WTC11 (cell line): ENCODE data around the gene C18orf32. TPM values are rescaled to one million over a fixed set of nuclear protein-coding genes. Genes with fewer than 3 reads are reported as not detected.

Experiments
- ATAC-seq: fragments of 200-7000 bp; cut with Tn5 transposase; 2 replicates; pipeline ENCODE4 v1.10.0; 2021; ENCODE audit warnings: mild to moderate bottlenecking, moderate library complexity
- CTCF ChIA-PET: fragments of 300-600 bp; sonication (Branson Sonifier 250); formaldehyde crosslinking; loops from one replicate; lab custom pipeline; 2021; ENCODE audit warnings: antibody characterized with exemption; lab: Charles Lee
- POLR2A ChIA-PET: fragments of 350-600 bp; sonication (Branson Sonifier 250); formaldehyde crosslinking; loops from one replicate; lab custom pipeline; 2021; ENCODE audit warnings: antibody characterized with exemption; lab: Charles Lee
- DNase-seq: peaks from one replicate; pipeline ENCODE4 v3.0.0; 2021; ENCODE audit warnings: low spot score
- H3K27ac Mint-ChIP-seq: 2 replicates; pipeline ENCODE4 v1.8.0; 2021; ENCODE audit warnings: mixed read lengths
- H3K27me3 Mint-ChIP-seq: 2 replicates; pipeline ENCODE4 v1.8.0; 2021; ENCODE audit warnings: low read depth, mild to moderate bottlenecking, moderate library complexity, mixed read lengths
- H3K36me3 Mint-ChIP-seq: 2 replicates; pipeline ENCODE4 v1.8.0; 2021; ENCODE audit warnings: mixed read lengths
- H3K4me1 Mint-ChIP-seq: 2 replicates; pipeline ENCODE4 v1.8.0; 2022; ENCODE audit warnings: mixed read lengths
- H3K4me3 Mint-ChIP-seq: 2 replicates; pipeline ENCODE4 v1.8.0; 2021; ENCODE audit warnings: mild to moderate bottlenecking, moderate library complexity, mixed read lengths
- H3K9me3 Mint-ChIP-seq: 2 replicates; pipeline ENCODE4 v1.8.0; 2021; ENCODE audit warnings: mixed read lengths
- ATF6 ChIP-seq: sonication (generic); formaldehyde crosslinking; IDR thresholded peaks from 2 replicates; pipeline ENCODE4 v1.8.1; 2023; ENCODE audit warnings: mild to moderate bottlenecking, missing genetic modification reagents
- CTCF ChIP-seq: fragments of 200-600 bp; IDR thresholded peaks from 2 replicates; pipeline ENCODE4 v1.8.0; 2022; ENCODE audit warnings: antibody characterized with exemption
- ESRRA ChIP-seq: sonication (generic); formaldehyde crosslinking; IDR thresholded peaks from 2 replicates; pipeline ENCODE4 v1.8.1; 2022; ENCODE audit warnings: mild to moderate bottlenecking, missing genetic modification reagents, borderline replicate concordance
- FOXP1 ChIP-seq: sonication (generic); formaldehyde crosslinking; IDR thresholded peaks from 2 replicates; pipeline ENCODE4 v1.8.0; 2022; ENCODE audit warnings: missing genetic modification reagents, mild to moderate bottlenecking, moderate library complexity, borderline replicate concordance
- MXD4 ChIP-seq: fragments of 250-450 bp; sonication (Bioruptor Pico); IDR thresholded peaks from 2 replicates; pipeline ENCODE4 v1.8.0; 2021; ENCODE audit warnings: mild to moderate bottlenecking, moderate library complexity, borderline replicate concordance
- PRRX2 ChIP-seq: fragments of 250-450 bp; sonication (Bioruptor Pico); IDR thresholded peaks from 2 replicates; pipeline ENCODE4 v1.8.0; 2021; ENCODE audit warnings: mild to moderate bottlenecking
- SP1 ChIP-seq: sonication (generic); formaldehyde crosslinking; conservative IDR thresholded peaks from 2 replicates; pipeline ENCODE4 v1.8.1; 2022; ENCODE audit warnings: missing genetic modification reagents
- ZNF425 ChIP-seq: fragments of 250-450 bp; sonication (Bioruptor Pico); conservative IDR thresholded peaks from 2 replicates; pipeline ENCODE4 v1.9.0; 2021; ENCODE audit warnings: mild to moderate bottlenecking
- ZNF532 ChIP-seq: fragments of 250-450 bp; sonication (Bioruptor Pico); IDR thresholded peaks from 2 replicates; pipeline ENCODE4 v1.9.0; 2021; ENCODE audit warnings: mild to moderate bottlenecking, borderline replicate concordance
- ZSCAN18 ChIP-seq: fragments of 250-450 bp; sonication (Bioruptor Pico); IDR thresholded peaks from 2 replicates; pipeline ENCODE4 v2.1.2; 2022; ENCODE audit warnings: mild to moderate bottlenecking, moderate library complexity
- total RNA-seq: library from RNA; stranded (reverse); gene quantifications from 3 replicates; pipeline ENCODE4 v1.2.3, GENCODE V29; 2021

Gene C18orf32
- total RNA-seq, 1 experiment from 2014 or later, result 32.1 TPM

GRCh38 chr18:49486953-49487710, at the start of gene C18orf32 (continued):
- TF ChIP-seq CTCF (no peak), ZNF532 (peak; percentile 94; the same call in 1 of the 2 replicates), ZSCAN18 (CRISPR knock-in tag) (no peak), MXD4 (CRISPR knock-in tag) (0 out of 2 replicates have a peak, but pooled peaks have one; percentile 5), ZNF425 (CRISPR knock-in tag) (peak; percentile 95), PRRX2 (CRISPR knock-in tag) (peak; percentile 97), ATF6 (CRISPR knock-in tag) (no peak)

GRCh38 chr18:49534846-49535601, 48.0 kb upstream of the C18orf32 start:
- CTCF ChIA-PET, result no interaction called here
- no peak overlapping the region for H3K27ac Mint-ChIP-seq

More at GRCh38 chr18:49534846-49535601, 48.0 kb upstream of the C18orf32 start:
- Mint-ChIP-seq H3K27me3 (peaks cover 4% of the 10 kb centered on the region), H3K4me1 (peaks cover 25% of the 10 kb centered on the region), H3K36me3 (peaks cover 22% of the 10 kb centered on the region), H3K4me3 (no peak overlapping the region), H3K9me3 (peaks cover 23% of the 10 kb centered on the region)
- ATAC-seq, result no peak
- no peak for DNase-seq
- TF ChIP-seq ESRRA (CRISPR knock-in tag), result no peak
- no peak for TF ChIP-seq SP1 (CRISPR knock-in tag)
- TF ChIP-seq FOXP1 (CRISPR knock-in tag), result no peak
- POLR2A ChIA-PET, result no interaction called here
